AG09309 (cell line): ENCODE results near the gene SGCE.

Source experiments
- DNase-seq: peaks from one replicate; pipeline ENCODE4 v3.0.0-alpha.2; 2010; ENCODE audit warnings: low read depth
- H3K4me3 ChIP-seq: 2 replicates; pipeline ENCODE4 v1.5.1; 2011; ENCODE audit warnings: mild to moderate bottlenecking, low read depth, low read length, moderate library complexity; ENCODE audit not compliant: control insufficient read depth
- TF ChIP-seq, protein P1 (sequence below): IDR thresholded peaks from 2 replicates; pipeline ENCODE4 v1.5.1; 2011; ENCODE audit warnings: mild to moderate bottlenecking, low read depth, low read length, inconsistent platforms; ENCODE audit not compliant: insufficient read depth, control insufficient read depth; ENCODE audit errors: missing control alignments

Gene SGCE

DNA sequence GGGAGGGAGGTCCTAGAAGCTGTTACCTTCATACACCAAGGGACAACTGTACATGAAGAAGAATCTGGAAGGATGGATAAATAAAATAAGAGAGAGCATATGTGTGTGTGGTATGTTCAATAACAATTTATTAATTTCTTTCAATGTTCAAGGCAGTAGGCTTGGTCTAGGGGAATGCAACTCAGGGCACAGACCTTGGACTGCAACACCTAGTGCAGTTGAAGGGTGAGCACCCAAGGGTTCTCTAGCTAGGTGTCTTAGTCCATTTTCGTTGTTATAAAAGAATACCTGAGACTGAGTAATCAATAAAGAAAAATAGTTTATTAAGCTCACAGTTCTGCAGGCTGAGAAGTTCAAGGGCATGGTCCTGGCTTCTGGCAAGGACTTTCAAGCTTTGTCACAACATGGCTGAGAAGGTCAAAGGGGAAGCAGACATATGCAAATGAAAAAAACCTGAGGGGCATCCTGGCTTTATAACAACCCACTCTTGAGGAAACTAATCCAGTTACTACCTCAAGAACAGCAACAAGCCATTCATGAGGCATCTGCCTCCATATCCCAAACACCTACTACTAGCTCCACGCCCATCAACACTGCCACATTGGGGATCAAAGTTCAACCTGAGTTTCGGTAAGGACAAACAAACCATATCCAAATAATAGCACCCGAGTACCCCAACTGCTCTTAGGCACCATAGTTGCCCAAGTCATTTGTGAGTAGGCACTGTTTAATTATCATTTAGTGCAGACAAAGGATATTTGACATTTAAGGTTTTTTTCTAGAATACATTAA is 15.7 kb upstream of the SGCE start:
- H3K4me3 ChIP-seq, result no peak overlapping the region
- TF ChIP-seq, protein P1, sequence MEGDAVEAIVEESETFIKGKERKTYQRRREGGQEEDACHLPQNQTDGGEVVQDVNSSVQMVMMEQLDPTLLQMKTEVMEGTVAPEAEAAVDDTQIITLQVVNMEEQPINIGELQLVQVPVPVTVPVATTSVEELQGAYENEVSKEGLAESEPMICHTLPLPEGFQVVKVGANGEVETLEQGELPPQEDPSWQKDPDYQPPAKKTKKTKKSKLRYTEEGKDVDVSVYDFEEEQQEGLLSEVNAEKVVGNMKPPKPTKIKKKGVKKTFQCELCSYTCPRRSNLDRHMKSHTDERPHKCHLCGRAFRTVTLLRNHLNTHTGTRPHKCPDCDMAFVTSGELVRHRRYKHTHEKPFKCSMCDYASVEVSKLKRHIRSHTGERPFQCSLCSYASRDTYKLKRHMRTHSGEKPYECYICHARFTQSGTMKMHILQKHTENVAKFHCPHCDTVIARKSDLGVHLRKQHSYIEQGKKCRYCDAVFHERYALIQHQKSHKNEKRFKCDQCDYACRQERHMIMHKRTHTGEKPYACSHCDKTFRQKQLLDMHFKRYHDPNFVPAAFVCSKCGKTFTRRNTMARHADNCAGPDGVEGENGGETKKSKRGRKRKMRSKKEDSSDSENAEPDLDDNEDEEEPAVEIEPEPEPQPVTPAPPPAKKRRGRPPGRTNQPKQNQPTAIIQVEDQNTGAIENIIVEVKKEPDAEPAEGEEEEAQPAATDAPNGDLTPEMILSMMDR, result no peak
- no peak for DNase-seq

DNA sequence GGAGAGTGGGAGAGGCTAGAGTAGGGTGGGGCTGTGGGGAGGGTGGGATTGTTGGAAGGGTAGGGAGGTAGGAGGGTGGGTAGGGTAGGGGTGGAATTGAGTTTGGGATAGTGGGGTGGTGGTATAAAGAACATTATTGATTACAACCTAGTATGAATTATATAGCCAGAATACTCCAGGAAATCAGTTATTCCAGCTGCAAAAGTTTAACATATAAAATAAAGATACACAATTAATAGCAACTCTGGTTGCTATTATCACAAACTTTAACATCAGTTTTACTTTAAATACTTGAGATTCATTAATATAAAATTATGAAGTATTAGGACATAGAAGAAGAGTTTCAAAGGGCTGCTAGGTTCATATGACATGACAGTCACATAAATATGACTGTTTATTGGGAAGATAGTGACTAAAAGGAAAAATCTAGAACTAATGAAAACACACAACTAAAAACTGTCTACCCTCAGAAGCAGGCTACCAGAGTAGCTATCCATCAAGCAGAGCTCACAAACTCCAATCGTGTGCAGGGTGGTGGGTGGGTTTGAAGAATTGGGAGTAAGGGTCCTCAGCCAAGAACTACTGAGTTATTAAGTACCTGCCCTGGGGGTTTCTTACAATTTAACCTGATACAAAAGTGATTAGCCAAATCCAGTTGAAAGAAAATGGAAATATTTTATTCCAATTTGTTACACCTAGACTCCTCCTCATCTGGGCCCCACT is 14.0 kb upstream of the SGCE start:
- no peak for DNase-seq
- TF ChIP-seq, protein P1, result no peak
- H3K4me3 ChIP-seq, result no peak overlapping the region

DNA sequence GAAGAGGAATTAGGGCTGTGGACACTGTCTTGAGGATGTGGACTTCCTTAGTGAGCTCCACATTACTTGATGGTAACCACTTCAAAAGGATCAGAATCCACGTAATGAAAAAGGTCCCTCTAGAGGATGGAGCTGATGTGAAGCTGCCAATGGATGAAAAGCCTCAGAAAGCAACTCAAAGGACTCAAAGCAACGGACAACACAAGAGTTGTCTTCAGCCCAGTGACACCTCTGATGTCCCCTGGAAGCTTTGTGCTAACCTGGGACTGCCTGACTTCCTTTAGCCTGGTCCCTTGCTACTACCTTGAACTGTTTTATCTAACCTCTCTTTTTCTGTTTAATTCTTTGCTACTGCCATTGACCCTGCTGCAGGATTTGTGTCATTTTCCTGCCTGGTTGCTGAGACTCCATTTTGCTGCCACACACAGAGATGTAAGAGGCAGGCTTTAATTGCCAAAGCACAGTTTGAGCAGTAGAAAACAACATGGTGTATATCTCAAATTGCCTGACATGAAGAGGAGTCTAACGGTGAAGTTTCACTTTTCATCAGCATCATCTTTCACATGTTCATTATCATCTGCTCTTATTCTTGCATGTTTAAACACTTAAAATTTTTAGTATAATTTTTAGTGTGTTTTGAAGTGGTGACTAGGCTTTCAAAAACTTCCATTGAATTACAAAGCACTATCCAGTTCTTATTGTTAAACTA is 11.1 kb upstream of the SGCE start:
- no peak for DNase-seq
- TF ChIP-seq, protein P1, result no peak

DNA sequence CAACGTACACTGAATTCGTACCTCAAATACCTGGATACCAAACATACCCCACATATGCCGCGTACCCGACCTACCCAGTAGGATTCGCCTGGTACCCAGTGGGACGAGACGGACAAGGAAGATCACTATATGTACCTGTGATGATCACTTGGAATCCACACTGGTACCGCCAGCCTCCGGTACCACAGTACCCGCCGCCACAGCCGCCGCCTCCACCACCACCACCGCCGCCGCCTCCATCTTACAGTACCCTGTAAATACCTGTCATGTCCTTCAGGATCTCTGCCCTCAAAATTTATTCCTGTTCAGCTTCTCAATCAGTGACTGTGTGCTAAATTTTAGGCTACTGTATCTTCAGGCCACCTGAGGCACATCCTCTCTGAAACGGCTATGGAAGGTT is 9.5 kb upstream of the SGCE start:
- TF ChIP-seq, protein P1, result no peak
- no peak overlapping the region for H3K4me3 ChIP-seq
- no peak for DNase-seq

More for the DNA sequence above, 11.1 kb upstream of the SGCE start:
- no peak overlapping the region for H3K4me3 ChIP-seq

DNA sequence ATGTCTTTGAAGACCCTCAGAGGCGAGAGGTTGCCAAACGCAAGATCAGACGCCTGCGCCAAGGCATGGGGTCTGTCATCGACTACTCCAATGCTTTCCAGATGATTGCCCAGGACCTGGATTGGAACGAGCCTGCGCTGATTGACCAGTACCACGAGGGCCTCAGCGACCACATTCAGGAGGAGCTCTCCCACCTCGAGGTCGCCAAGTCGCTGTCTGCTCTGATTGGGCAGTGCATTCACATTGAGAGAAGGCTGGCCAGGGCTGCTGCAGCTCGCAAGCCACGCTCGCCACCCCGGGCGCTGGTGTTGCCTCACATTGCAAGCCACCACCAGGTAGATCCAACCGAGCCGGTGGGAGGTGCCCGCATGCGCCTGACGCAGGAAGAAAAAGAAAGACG is 8.1 kb upstream of the SGCE start:
- H3K4me3 ChIP-seq, result no peak overlapping the region
- TF ChIP-seq, protein P1, result no peak

DNA sequence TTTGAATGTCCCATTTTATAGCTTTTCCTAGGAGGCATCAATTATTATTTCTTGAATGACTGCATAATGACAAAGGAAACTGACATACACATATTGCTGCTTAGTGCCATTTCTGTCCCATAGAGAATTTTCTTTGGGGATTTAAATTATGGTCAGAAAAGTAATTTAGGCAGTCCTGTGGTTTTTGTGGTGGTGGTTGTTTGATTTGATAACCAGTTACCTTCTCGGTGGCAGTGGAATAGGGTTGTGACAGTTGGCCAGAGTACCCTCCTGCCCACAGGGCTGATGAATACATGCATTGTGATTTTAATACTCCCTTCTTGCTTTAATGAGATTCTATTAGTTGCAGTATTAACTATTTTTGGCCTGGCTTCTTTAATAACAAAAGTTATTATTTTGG is 6.6 kb upstream of the SGCE start:
- no peak for DNase-seq
- no peak overlapping the region for H3K4me3 ChIP-seq
- TF ChIP-seq, protein P1, result no peak

More for the DNA sequence above, 8.1 kb upstream of the SGCE start:
- no peak for DNase-seq
